Tibial nerve (tissue), 4 donors: ENCODE results near the gene CIART. TPM values are rescaled to one million over a fixed set of nuclear protein-coding genes. Genes with fewer than 3 reads are reported as not detected.
"Not testable (repeated sequence)": the region's sequence is repeated elsewhere in the genome, so short reads cannot be mapped to it uniquely, and the experiment has no call there.

Experiments
- DNase-seq, 2 donors: peaks; one replicate each; pipeline ENCODE4 v3.0.0-alpha.2; 2019; ENCODE audit warnings: low spot score in 2 of 2
- H3K27ac ChIP-seq, 4 donors: fragments of 200-600 bp; sonication (generic) in 3 of 4; one replicate each; pipeline ENCODE4 v1.5.1; 2017 to 2019; ENCODE audit warnings: mild to moderate bottlenecking in 1 of 4
- H3K27me3 ChIP-seq, 2 donors: fragments of 200-600 bp; sonication (generic) in 1 of 2; one replicate each; pipeline versions ENCODE4 v1.5.1 to v1.6.0; 2017 to 2019
- H3K36me3 ChIP-seq, 3 donors: fragments of 200-600 bp; sonication (generic); one replicate each; pipeline ENCODE4 v1.5.1; 2018 to 2019
- H3K4me1 ChIP-seq, 4 donors: fragments of 200-600 bp; sonication (generic) in 3 of 4; one replicate each; pipeline ENCODE4 v1.5.1; 2017 to 2019
- H3K4me3 ChIP-seq, 4 donors: fragments of 200-600 bp; sonication (generic) in 3 of 4; one replicate each; pipeline ENCODE4 v1.5.1; 2017 to 2019; ENCODE audit warnings: mild to moderate bottlenecking in 1 of 4, moderate library complexity in 1 of 4
- H3K9me3 ChIP-seq, 4 donors: fragments of 200-600 bp; sonication (generic) in 3 of 4; one replicate each; pipeline ENCODE4 v1.5.1; 2017 to 2019
- CTCF ChIP-seq, 5 experiments: fragments of 200-600 bp in 3 of 5; fragments of 450-650 bp in 2 of 5; sonication (generic) in 3 of 5; IDR thresholded peaks; one replicate each; pipeline ENCODE4 v1.5.1; 2016 to 2019; ENCODE audit warnings: antibody characterized with exemption in 5 of 5, mild to moderate bottlenecking in 3 of 5, moderate library complexity in 2 of 5
- EP300 ChIP-seq, 2 donors: sonication (generic); formaldehyde crosslinking; IDR thresholded peaks; one replicate each; pipeline ENCODE4 v1.6.1; 2017; ENCODE audit warnings: antibody characterized with exemption in 2 of 2, mild to moderate bottlenecking in 1 of 2
- POLR2A ChIP-seq, 2 donors: fragments of 450-650 bp; IDR thresholded peaks; one replicate each; pipeline ENCODE4 v1.6.1; 2017; ENCODE audit warnings: antibody characterized with exemption in 2 of 2, mild to moderate bottlenecking in 2 of 2, moderate library complexity in 2 of 2
- WGBS, 2 donors: methylation state at CpG; one replicate each; pipeline ENCODE4 v1.1.5; 2018; 5-methylcytosine and 5-hydroxymethylcytosine counted together
- total RNA-seq, 4 donors: library from RNA; depleted of rRNA; stranded (reverse); fragments of >200 nt; gene quantifications; one replicate each; pipeline ENCODE4 v1.1.0, GENCODE V29; 2016

Gene CIART
- total RNA-seq, 4 donors from 2014 or later = 2.7 to 12.8 (median 6.4) TPM

GRCh38 chr1:150309758-150310508, 27.6 kb downstream of the CIART start:
- TF ChIP-seq CTCF (IDR thresholded peaks at IDR 0.05) (no peak), EP300 (IDR thresholded peaks at IDR 0.05) (no peak), POLR2A (IDR thresholded peaks at IDR 0.05) (no peak)
- Histone ChIP-seq H3K4me3 (no peak overlapping the region), H3K27me3 (no peaks in the 10 kb centered on the region), H3K27ac (no peak overlapping the region), H3K4me1 (no peaks in the 10 kb centered on the region), H3K36me3 (peaks cover 0 to 44% (median 0%) of the 10 kb centered on the region in 3 donors), H3K9me3 (no peaks in the 10 kb centered on the region)
- 83 to 93% methylated on average over 10 of the region's 10 CpGs for WGBS, 2 donors
- DNase-seq = no peak

GRCh38 chr1:150311762-150312161, 29.4 kb downstream of the CIART start:
- WGBS, 2 donors = 88 to 93% methylated on average over 2 of the region's 2 CpGs
- no peaks in the 10 kb centered on the region for H3K4me1 ChIP-seq
- H3K36me3 ChIP-seq = peaks cover 0 to 36% (median 0%) of the 10 kb centered on the region in 3 donors
- no peak overlapping the region for H3K4me3 ChIP-seq
- H3K9me3 ChIP-seq = no peaks in the 10 kb centered on the region
- H3K27me3 ChIP-seq = no peaks in the 10 kb centered on the region
- DNase-seq = no peak
- H3K27ac ChIP-seq = no peak overlapping the region
- no peak for TF ChIP-seq EP300 (IDR thresholded peaks at IDR 0.05)
- no peak for TF ChIP-seq CTCF (IDR thresholded peaks at IDR 0.05)
- TF ChIP-seq POLR2A (IDR thresholded peaks at IDR 0.05) = no peak

- not testable (repeated sequence) for H3K4me3 ChIP-seq, H3K36me3 ChIP-seq, H3K27ac ChIP-seq, H3K27me3 ChIP-seq, DNase-seq, H3K9me3 ChIP-seq, H3K4me1 ChIP-seq
- 95 to 97% methylated on average over 4 of the region's 4 CpGs for WGBS, 2 donors
These were observed 32.3 kb downstream of the CIART start for GRCh38 chr1:150314691-150315090.

GRCh38 chr1:150320667-150320978, 38.3 kb downstream of the CIART start:
- no peak for TF ChIP-seq CTCF (IDR thresholded peaks at IDR 0.05)
- TF ChIP-seq POLR2A (IDR thresholded peaks at IDR 0.05) = no peak
- no peak for TF ChIP-seq EP300 (IDR thresholded peaks at IDR 0.05)
- Histone ChIP-seq H3K27me3 (no peaks in the 10 kb centered on the region), H3K36me3 (peaks cover 0 to 14% (median 0%) of the 10 kb centered on the region in 3 donors), H3K27ac (peak overlapping the region in 3 of 4 donors; percentile 89 to 94 (median 90)), H3K9me3 (no peaks in the 10 kb centered on the region), H3K4me3 (peak overlapping the region; percentile 51 to 89 (median 78)), H3K4me1 (peaks cover 0 to 36% (median 9%) of the 10 kb centered on the region in 4 donors)
- DNase-seq = no peak
- 84 to 87% methylated on average over 8 of the region's 8 CpGs for WGBS, 2 donors

- Histone ChIP-seq H3K9me3 (no peaks in the 10 kb centered on the region), H3K4me3 (peak overlapping the region; percentile 51 to 89 (median 78)), H3K36me3 (peaks cover 0 to 26% (median under 1%) of the 10 kb centered on the region in 3 donors), H3K4me1 (peaks cover 0 to 36% (median 9%) of the 10 kb centered on the region in 4 donors), H3K27ac (peak overlapping the region; percentile 55 to 94 (median 90)), H3K27me3 (no peaks in the 10 kb centered on the region)
- TF ChIP-seq EP300 (IDR thresholded peaks at IDR 0.05) = no peak
- TF ChIP-seq CTCF (IDR thresholded peaks at IDR 0.05) = no peak
- TF ChIP-seq POLR2A (IDR thresholded peaks at IDR 0.05) = no peak
- DNase-seq = no peak
- WGBS, 2 donors = 0% methylated on average over 9 of the region's 9 CpGs
These were observed 39.4 kb downstream of the CIART start for GRCh38 chr1:150321826-150322166.
